Endothelial cell of umbilical vein (primary cell): Measurements from ENCODE around the gene GPR107. TPM values are rescaled to one million over a fixed set of nuclear protein-coding genes. Genes with fewer than 3 reads are reported as not detected.

Experiments used
- BruUV-seq: library from RNA; stranded (reverse); fragments of 400-500 nt; replicated peaks from 2 replicates; lab custom pipeline; 2021; lab: Mats Ljungman, UMichigan
- CTCF ChIA-PET: fragments of 300-600, 350-600 bp; sonication (Branson Sonifier 250); formaldehyde crosslinking; loops from one replicate; lab custom pipeline; 2021; ENCODE audit warnings: antibody characterized with exemption, inconsistent platforms; lab: Charles Lee
- POLR2A ChIA-PET: fragments of 300-600, 350-600 bp; sonication (Branson Sonifier 250); formaldehyde crosslinking; loops from one replicate; lab custom pipeline; 2021; ENCODE audit warnings: antibody characterized with exemption, inconsistent platforms; lab: Charles Lee
- DNase-seq: peaks from one replicate; pipeline ENCODE4 v3.0.0-alpha.2; 2011; ENCODE audit warnings: low read depth, low spot score
- FAIRE-seq: peaks from 2 replicates; lab custom pipeline; 2011; peaks lifted over from hg19 to GRCh38; lab: Jason Lieb, UNC
- H2AFZ ChIP-seq: 2 replicates; pipeline ENCODE4 v1.6.0; 2012; ENCODE audit warnings: low read depth, low read length, control low read depth, inconsistent platforms
- H3K27ac ChIP-seq: 2 replicates; pipeline ENCODE4 v1.5.1; 2011; ENCODE audit warnings: low read depth, mild to moderate bottlenecking, control low read depth, low read length, moderate library complexity; ENCODE audit not compliant: insufficient read depth
- H3K27me3 ChIP-seq, 2 experiments: 2 replicates each; pipeline versions ENCODE4 v1.6.0 to v1.6.1; 2011; ENCODE audit warnings: low read length in 2 of 2, mixed read lengths in 1 of 2; ENCODE audit not compliant: control insufficient read depth in 2 of 2, insufficient read depth in 2 of 2
- H3K36me3 ChIP-seq, 2 experiments: 2 replicates in 1 of 2; 3 replicates in 1 of 2; pipeline ENCODE4 v1.5.1; 2011; ENCODE audit warnings: low read length in 2 of 2, mild to moderate bottlenecking in 1 of 2, moderate library complexity in 1 of 2; ENCODE audit not compliant: control insufficient read depth in 2 of 2, insufficient read depth in 2 of 2; ENCODE audit errors: extremely low read depth in 1 of 2
- H3K4me1 ChIP-seq: 3 replicates; pipeline ENCODE4 v1.5.1; 2011; ENCODE audit warnings: mild to moderate bottlenecking, low read length; ENCODE audit not compliant: control insufficient read depth, insufficient read depth; ENCODE audit errors: extremely low read depth
- H3K4me2 ChIP-seq: 2 replicates; pipeline ENCODE4 v1.6.1; 2011; ENCODE audit warnings: low read length, control low read depth, mixed read lengths; ENCODE audit not compliant: insufficient read depth
- H3K4me3 ChIP-seq, 3 experiments: fragments of 200-600 bp in 1 of 3; sonication (generic), shearing (Covaris generic) in 1 of 3; replicated peaks in 1 of 3; 2 replicates each; pipeline ENCODE4 v1.5.1; 2011 to 2016; ENCODE audit warnings: control low read depth in 3 of 3, low read length in 3 of 3, mild to moderate bottlenecking in 2 of 3, inconsistent platforms in 1 of 3, low read depth in 1 of 3, moderate library complexity in 1 of 3; ENCODE audit not compliant: insufficient read depth in 1 of 3
- H3K79me2 ChIP-seq: 2 replicates; pipeline ENCODE4 v1.6.0; 2012; ENCODE audit warnings: low read length, inconsistent platforms; ENCODE audit not compliant: control insufficient read depth, insufficient read depth
- H3K9ac ChIP-seq: replicated peaks from 2 replicates; pipeline ENCODE3; 2011; ENCODE audit warnings: low read length, control low read depth; ENCODE audit not compliant: insufficient read depth; ENCODE audit errors: extremely low read depth
- H3K9me1 ChIP-seq: replicated peaks from 3 replicates; pipeline ENCODE4 v1.6.0; 2011; ENCODE audit warnings: mild to moderate bottlenecking, low read length; ENCODE audit not compliant: control insufficient read depth, insufficient read depth; ENCODE audit errors: extremely low read depth
- H3K9me3 ChIP-seq: replicated peaks from 2 replicates; pipeline ENCODE4 v1.5.1; 2012; ENCODE audit warnings: low read length, inconsistent platforms; ENCODE audit not compliant: control insufficient read depth, insufficient read depth
- H4K20me1 ChIP-seq: replicated peaks from 2 replicates; pipeline ENCODE3; 2011; ENCODE audit warnings: mild to moderate bottlenecking, low read length; ENCODE audit not compliant: control insufficient read depth, insufficient read depth; ENCODE audit errors: extremely low read depth
- EZH2 ChIP-seq: IDR thresholded peaks from 2 replicates; pipeline ENCODE4 v1.6.1; 2012; ENCODE audit warnings: borderline replicate concordance, low read depth, mild to moderate bottlenecking, moderate library complexity, low read length, inconsistent platforms; ENCODE audit not compliant: severe bottlenecking
- FOS ChIP-seq: IDR thresholded peaks from 2 replicates; pipeline ENCODE4 v1.6.1; 2011; ENCODE audit warnings: mild to moderate bottlenecking, low read length, moderate library complexity, borderline replicate concordance; ENCODE audit not compliant: insufficient read depth
- GATA2 ChIP-seq: IDR thresholded peaks from 2 replicates; pipeline ENCODE4 v1.7.0; 2011; ENCODE audit warnings: low read depth, mild to moderate bottlenecking, moderate library complexity, mixed read lengths, low read length; ENCODE audit not compliant: insufficient read length, insufficient read depth
- JUN ChIP-seq: IDR thresholded peaks from 2 replicates; pipeline ENCODE4 v1.6.1; 2011; ENCODE audit warnings: borderline replicate concordance, low read depth; ENCODE audit not compliant: insufficient read length, insufficient read depth
- MAX ChIP-seq: IDR thresholded peaks from 2 replicates; pipeline ENCODE4 v1.6.1; 2011; ENCODE audit not compliant: insufficient read depth, insufficient read length
- MYC ChIP-seq: IDR thresholded peaks from one replicate; pipeline ENCODE4 v1.6.1; 2011; ENCODE audit warnings: mild to moderate bottlenecking, low read depth, low read length
- POLR2A ChIP-seq: IDR thresholded peaks from 2 replicates; pipeline ENCODE4 v1.6.1; 2012; ENCODE audit warnings: low read depth, mild to moderate bottlenecking, control low read depth, low read length
- POLR2AphosphoS5 ChIP-seq: IDR thresholded peaks from 2 replicates; pipeline ENCODE4 v1.6.1; 2012; ENCODE audit warnings: low read depth, mild to moderate bottlenecking, control low read depth, low read length, moderate library complexity; ENCODE audit not compliant: insufficient read depth
- dilution Hi-C: fragments of 300-500 bp; cut with MboI; formaldehyde crosslinking; loops from one replicate; pipeline ENCODE4 v1.15.0; 2019; ENCODE audit warnings: low sequenced_read_pairs; ENCODE audit not compliant: extremely low pct_ligation_motif_present
- intact Hi-C: fragments of 100-400 bp; cut with micrococcal nuclease; formaldehyde crosslinking; loops from one replicate; pipeline ENCODE4 v1.10.0; 2022
- polyA plus RNA-seq, 4 experiments: library from polyadenylated mRNA; depleted of rRNA in 3 of 4; stranded (reverse) in 3 of 4; unstranded in 1 of 4; fragments of >200 nt; gene quantifications; 2 replicates each; pipeline versions ENCODE4 v1.2.1 to v1.2.3, GENCODE V29; 2011 to 2012; ENCODE audit warnings: missing spikeins in 1 of 4
- total RNA-seq: library from RNA; stranded (reverse); gene quantifications from 2 replicates; pipeline ENCODE4 v1.2.3, GENCODE V29; 2021
- TF ChIP-seq, protein P1 (sequence below), 2 donors: IDR thresholded peaks; 1 replicate in 1 of 2; 2 replicates in 1 of 2; pipeline ENCODE4 v1.5.1; 2011; ENCODE audit warnings: low read length in 2 of 2, mild to moderate bottlenecking in 2 of 2, moderate library complexity in 2 of 2, control low read depth in 1 of 2, inconsistent platforms in 1 of 2, low read depth in 1 of 2; ENCODE audit not compliant: insufficient read depth in 1 of 2; ENCODE audit errors: extremely low read depth in 1 of 2

GPR107 gene
- total and polyA plus RNA-seq, 2 donors (not counting 3 experiments of a cell fraction or from before 2014, with no cell fraction given), result 27.2 to 38.9 TPM

DNA sequence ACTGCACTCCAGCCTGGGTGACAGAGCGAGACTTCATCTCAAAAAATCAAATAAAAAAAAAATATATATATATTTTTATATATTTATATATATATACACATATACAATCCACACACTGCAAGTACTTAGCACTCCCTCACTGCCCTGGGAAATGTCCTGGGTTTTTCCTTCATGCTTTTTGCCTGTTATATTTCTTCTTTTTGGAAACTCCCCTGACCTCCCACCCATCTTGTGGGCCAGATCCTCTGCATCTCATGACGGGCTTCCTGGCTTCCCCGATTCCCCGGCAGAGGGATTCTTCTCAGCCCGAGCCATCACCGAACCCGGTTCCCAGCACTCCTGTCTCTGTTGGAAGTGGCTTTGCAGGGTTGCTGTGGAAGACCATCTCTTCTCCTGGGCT is 79.0 kb downstream of the GPR107 start:
- Histone ChIP-seq H3K4me2 (no peak overlapping the region), H3K79me2 (no peaks in the 10 kb centered on the region), H3K9me1 (no peaks in the 10 kb centered on the region), H3K4me1 (peaks cover 14% of the 10 kb centered on the region), H3K36me3 (peaks cover 2 to 26% of the 10 kb centered on the region in 2 experiments), H2AFZ (no peak overlapping the region), H3K4me3 (no peak overlapping the region), H3K27ac (no peak overlapping the region), H3K9me3 (no peaks in the 10 kb centered on the region), H3K27me3 (no peaks in the 10 kb centered on the region), H3K9ac (no peak overlapping the region), H4K20me1 (no peaks in the 10 kb centered on the region)
- TF ChIP-seq FOS, result no peak
- no peak for DNase-seq
- intact Hi-C loops, result no loop called here
- POLR2A ChIA-PET, result no interaction called here
- BruUV-seq, result no TSS peak
- dilution Hi-C loops, result no loop called here
- CTCF ChIA-PET, result no interaction called here
- FAIRE-seq, result no peak

GRCh38 chr9:130137081-130137640 is 83.5 kb downstream of the GPR107 start:
- CTCF ChIA-PET, result no interaction called here
- BruUV-seq, result no TSS peak

More at GRCh38 chr9:130137081-130137640, 83.5 kb downstream of the GPR107 start:
- Histone ChIP-seq H2AFZ (no peak overlapping the region), H4K20me1 (no peaks in the 10 kb centered on the region), H3K27me3 (no peaks in the 10 kb centered on the region), H3K4me1 (peaks cover 18% of the 10 kb centered on the region), H3K4me2 (no peak overlapping the region), H3K27ac (no peak overlapping the region), H3K9me3 (no peaks in the 10 kb centered on the region), H3K79me2 (no peaks in the 10 kb centered on the region), H3K9me1 (no peaks in the 10 kb centered on the region), H3K36me3 (peaks cover 0 to 3% of the 10 kb centered on the region in 2 experiments), H3K9ac (no peak overlapping the region), H3K4me3 (no peak overlapping the region)
- TF ChIP-seq JUN (no peak), FOS (no peak), POLR2AphosphoS5 (no peak), POLR2A (no peak), GATA2 (no peak), EZH2 (no peak), MYC (no peak), MAX (no peak)
- TF ChIP-seq, protein P1, sequence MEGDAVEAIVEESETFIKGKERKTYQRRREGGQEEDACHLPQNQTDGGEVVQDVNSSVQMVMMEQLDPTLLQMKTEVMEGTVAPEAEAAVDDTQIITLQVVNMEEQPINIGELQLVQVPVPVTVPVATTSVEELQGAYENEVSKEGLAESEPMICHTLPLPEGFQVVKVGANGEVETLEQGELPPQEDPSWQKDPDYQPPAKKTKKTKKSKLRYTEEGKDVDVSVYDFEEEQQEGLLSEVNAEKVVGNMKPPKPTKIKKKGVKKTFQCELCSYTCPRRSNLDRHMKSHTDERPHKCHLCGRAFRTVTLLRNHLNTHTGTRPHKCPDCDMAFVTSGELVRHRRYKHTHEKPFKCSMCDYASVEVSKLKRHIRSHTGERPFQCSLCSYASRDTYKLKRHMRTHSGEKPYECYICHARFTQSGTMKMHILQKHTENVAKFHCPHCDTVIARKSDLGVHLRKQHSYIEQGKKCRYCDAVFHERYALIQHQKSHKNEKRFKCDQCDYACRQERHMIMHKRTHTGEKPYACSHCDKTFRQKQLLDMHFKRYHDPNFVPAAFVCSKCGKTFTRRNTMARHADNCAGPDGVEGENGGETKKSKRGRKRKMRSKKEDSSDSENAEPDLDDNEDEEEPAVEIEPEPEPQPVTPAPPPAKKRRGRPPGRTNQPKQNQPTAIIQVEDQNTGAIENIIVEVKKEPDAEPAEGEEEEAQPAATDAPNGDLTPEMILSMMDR (IDR thresholded peaks at IDR 0.05; ENCODE audit: extremely low read depth in 1 of 2, insufficient read depth in 1 of 2, low read depth in 1 of 2, low read length in 2 of 2), result no peak
- POLR2A ChIA-PET, result no interaction called here
- intact Hi-C loops, result loop anchor here (1.0 kb wide), 1 partner anchor 16 kb away; no protein-coding TSS in a partner anchor
- dilution Hi-C loops, result no loop called here
- DNase-seq, result no peak
- no peak for FAIRE-seq
